NCI-H526 (cell line): ENCODE measurements around the gene NTRK3.
"Not testable (repeated sequence)": the region's sequence is repeated elsewhere in the genome, so short reads cannot be mapped to it uniquely, and the experiment has no call there.

Experiments used
- DNase-seq, 2 experiments: peaks; one replicate each; lab custom pipeline; 2025; lab: John Stamatoyannopoulos, UW

NTRK3 gene

GRCh38 chr15:88073391-88073691, 183.2 kb downstream of the NTRK3 start:
- DNase-seq, result no peak

- DNase-seq, result no peak
These were observed 183.7 kb downstream of the NTRK3 start for GRCh38 chr15:88072598-88073390.

DNA sequence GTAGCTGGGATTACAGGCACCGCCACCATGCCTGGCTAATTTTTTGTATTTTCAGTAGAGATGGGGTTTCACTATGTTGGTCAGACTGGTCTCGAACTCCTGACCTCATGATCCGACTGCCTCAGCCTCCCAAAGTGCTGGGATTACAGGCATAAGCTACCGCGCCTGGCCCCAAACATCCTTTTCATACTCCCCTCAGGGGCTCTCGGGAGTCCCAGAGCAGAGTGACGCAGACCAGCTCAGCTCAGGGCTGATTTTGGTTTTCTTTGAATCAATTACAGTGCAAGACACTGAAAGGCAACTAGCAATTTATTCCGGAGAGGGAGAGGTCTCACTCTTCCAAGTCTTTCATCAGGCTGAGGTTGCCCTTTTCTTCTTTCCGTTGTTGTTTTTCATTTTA, 184.4 kb downstream of the NTRK3 start:
- DNase-seq, result not testable (repeated sequence)

GRCh38 chr15:88071141-88071540, 185.4 kb downstream of the NTRK3 start:
- DNase-seq, result no peak

DNA sequence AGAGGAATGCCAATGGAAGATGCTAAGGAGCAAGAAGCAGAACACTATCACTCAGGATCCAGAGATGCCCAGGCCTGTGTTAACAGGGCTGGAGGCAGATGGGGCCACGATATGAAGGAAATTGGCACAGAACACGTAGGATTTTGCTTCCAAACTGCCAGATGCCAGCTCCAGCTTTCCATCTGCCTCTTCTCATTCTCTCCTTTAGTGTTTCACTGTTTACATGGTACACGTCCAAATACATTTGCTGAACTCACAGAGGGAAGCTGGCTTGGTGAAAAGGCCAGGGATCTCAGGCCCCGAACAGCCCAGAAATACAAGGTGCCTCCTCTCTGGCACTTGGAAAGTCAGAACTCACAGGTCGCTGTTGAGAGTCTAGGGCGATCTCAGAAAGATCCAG, 187.0 kb downstream of the NTRK3 start:
- no peak for DNase-seq

DNA sequence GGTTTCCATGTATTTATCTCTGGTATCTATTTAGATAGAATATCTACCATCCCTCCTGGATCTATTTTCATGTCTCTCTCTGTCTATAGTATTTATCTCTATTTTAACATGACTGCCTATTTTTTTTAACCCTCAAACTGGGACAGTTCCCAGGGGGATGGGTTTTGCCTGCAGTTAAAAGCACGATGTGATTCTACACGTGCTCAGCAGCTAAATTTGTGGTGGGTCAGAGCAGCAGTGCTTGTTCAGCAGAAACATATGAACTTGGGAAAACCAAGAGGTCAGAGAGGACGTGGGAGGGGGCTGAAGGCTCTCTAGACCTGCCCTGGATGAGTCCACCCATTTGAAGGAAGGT, 189.2 kb downstream of the NTRK3 start:
- no peak for DNase-seq

GRCh38 chr15:88066636-88067330, 189.8 kb downstream of the NTRK3 start:
- no peak for DNase-seq

DNA sequence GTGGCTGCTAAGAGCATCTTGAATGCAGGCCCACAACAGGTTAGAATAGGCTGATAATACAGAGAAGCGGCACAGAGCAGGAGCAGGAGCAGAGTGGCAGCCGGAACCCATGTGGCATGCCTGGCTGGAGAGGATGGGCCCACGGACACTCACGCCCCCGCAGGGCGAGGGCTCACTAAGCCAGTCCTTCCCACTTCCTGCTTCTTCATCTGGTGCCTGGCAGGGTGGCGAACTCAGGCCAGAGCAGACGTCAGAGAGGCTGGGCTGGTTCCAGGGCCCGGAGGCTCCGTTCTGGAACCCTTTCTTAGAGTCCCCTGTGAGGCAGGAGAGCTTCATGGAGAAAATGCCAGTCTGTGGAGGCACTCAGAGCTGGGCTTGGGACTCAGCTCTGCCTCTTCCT, 195.1 kb downstream of the NTRK3 start:
- DNase-seq, result no peak

GRCh38 chr15:88060383-88060782, 196.2 kb downstream of the NTRK3 start:
- DNase-seq, result no peak

- no peak for DNase-seq
These were observed 198.7 kb downstream of the NTRK3 start for GRCh38 chr15:88057836-88058235.

GRCh38 chr15:88049506-88049905, 207.0 kb downstream of the NTRK3 start:
- no peak for DNase-seq

GRCh38 chr15:88048755-88049154, 207.8 kb downstream of the NTRK3 start:
- no peak for DNase-seq

DNA sequence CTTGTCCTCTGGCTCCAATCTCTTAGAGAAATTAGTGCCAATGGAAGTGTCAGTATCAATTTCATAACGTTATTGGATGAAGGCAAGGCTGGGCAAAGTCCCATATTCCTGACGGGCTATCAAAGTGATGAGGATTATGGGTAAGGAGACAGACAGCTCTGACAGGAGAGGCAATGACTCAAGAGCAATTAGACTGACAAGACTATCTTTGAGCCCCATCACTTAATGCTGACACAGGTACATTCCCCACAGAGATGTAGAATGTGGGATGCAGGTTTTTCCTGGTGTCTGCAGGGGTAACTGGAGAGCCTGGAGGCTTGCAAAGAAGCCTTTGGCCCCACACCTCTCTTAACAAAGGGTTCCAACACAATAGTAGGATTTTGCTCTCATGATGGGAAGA, 208.3 kb downstream of the NTRK3 start:
- DNase-seq, result no peak

DNA sequence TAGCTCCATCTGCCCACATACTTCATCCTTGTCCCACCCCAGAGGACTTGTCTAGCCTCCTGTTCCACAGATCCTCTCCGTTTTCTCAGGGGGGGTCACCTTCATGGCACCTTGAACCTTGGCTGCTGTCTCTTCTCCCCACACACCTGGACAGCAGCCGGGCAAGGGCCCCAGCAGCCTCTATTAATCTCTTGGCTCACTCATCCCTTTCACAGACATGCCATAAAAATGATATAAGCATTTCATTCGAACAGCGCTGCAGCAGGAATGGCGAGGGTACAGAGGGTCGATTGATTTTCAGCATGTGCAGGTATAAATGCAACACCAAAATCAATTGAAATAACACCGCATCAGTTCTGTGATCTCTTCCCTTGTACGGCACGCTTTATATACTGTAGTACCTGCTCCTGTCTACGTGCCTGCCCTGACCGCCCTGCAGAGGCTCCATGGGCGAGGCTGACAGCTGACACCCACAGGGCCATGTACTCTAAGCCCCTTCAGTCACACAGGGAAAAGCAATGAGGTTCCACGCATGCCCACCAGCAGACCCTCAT, 209.9 kb downstream of the NTRK3 start:
- no peak for DNase-seq

DNA sequence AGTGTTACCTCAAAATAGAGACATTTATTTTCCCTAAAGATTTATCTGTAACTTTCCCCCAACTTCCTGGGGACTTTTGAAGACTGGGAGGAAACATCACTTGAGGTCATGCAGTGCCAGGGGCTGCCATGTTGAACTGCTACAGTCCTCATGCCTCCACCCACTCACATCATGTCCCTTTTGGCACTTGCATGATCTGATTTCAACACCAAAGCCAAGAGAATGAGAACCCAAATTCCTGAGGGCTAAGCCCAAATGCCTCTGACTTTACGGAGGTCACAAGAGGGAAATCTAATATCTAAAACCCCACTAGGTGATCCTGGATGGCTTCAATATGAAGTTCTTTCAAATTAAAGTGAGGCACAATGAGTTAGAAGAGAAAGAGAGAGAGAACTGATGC, 213.1 kb downstream of the NTRK3 start:
- no peak for DNase-seq

DNA sequence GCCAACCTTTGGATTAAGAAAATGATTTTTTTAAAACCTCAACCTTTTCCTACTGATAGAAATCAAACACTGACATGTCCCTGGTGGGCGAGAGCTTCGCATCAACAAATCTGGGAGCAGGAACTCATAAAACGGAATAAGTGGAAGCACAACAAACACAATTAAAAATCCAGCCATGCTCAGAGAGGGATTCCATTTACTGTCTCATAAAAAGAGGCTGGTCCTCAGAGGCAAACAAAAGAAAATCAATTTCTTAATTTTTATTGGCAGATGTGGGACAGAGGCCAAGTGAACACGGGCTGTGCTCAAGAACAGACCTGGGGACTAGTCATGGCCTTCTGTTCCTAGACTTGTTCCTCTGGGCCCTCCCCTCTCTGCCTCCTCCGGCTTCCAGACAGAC, 214.5 kb downstream of the NTRK3 start:
- no peak for DNase-seq

- DNase-seq, result no peak
These were observed 216.0 kb downstream of the NTRK3 start for GRCh38 chr15:88040516-88040915.

GRCh38 chr15:88038261-88038660, 218.3 kb downstream of the NTRK3 start:
- DNase-seq, result no peak

DNA sequence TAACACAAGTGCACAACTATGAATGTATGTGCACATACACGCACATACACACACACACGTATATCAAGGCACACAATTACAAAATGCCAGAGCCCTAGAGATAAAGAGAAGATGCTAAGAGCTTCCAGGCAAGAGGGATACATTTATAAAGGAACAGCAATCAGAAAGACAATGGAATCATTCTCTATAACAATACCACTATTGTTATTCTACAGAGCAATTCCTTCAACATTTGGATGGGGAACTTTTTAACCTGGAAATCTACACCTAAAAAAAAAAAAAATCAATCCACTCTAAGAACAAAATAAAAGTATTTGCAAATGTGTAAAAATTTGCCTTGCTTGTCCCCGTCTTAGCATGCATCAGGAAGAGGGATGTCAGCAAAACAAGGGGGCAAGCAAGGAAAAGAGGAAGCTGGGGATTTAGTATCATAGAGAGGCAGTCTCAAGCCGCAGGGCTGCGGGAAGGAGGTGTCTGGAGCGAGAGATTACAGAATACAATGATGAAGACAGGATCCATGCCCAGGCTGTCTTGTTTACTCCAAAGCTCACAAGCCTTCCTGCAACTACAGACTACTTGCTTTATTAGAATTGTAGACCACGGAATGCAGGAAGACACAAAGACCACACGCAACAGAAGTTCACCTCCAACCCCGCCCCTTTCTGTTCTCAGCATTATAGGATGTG, 220.2 kb downstream of the NTRK3 start:
- no peak for DNase-seq

DNA sequence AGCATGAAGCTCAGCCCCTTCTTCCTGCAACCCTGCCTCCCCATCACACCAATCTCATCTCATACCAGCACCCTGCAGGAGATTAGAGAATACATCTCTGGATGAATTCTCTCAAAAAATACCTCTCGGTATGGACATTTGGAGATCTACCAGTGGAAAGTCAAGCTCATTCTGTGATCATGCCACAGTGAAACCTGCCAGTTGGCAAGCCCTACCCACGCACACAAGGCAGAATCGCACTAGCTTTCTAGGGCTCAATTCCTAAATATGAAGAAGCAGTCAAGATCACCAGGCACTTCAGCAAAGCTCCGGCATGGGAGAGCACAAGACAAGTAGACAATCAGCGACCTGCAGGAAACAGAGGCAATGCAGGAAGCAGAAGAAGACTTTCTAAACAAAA, 221.2 kb downstream of the NTRK3 start:
- no peak for DNase-seq

DNA sequence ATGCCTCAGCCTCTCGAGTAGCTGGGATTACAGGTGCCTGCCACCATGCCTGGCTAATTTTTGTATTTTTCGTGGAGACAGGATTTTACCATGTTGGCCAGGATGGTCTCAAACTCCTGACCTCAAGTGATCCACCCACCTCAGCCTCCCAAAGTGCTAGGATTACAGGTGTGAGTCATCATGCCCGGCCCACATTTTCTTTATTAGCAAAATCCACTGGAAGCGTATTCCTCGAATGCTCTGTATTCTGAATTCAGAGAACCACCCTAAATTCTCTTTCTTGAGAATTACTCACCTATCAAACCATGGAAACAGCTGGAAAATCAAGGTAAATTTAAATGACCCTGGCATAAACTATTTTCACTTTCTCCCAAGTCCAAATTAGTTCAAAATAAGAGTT, 223.1 kb downstream of the NTRK3 start:
- not testable (repeated sequence) for DNase-seq

DNA sequence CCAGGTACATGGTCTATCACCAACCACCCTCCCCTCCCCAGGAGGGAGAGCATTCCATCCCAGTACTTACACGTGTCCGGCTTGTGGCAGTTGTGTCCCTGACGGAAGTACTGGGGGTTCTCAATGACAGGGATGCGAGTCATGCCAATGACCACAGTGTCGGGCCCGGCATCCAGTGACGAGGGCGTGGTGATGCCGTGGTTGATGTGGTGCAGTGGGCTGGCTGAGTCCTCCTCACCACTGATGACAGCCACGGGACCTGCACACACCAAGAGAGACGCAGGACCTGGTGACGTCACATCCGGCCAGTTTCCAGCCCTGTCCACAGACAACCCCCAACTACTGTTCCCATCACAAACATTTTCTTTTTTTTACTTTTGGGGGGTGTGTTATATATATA, 223.8 kb downstream of the NTRK3 start:
- no peak for DNase-seq

DNA sequence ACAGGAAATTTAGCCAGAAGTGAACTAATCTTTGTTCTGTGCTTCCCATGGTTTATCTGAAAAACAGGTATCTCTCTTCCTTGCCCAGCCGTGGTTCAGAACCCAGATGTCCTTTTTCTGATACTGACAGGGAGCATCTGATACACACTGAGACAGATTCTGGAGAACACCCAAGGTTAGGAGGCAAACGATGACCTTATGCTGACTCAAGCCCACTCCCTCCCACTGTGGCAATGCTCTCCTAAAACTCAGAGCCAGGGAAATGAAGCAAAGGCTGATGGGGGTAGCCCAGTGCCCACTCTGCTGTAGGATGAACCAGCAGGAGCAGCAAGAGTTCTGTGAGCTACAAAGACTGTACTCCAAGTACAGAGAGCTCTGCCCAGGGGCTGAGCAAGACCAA, 225.1 kb downstream of the NTRK3 start:
- DNase-seq, result no peak
